Trophoblast cell (in vitro differentiated cells and primary cell): ENCODE results near the gene NAA15.

Experiments used
- DNase-seq, 2 donors: peaks; one replicate each; pipeline ENCODE4 v3.0.0-alpha.2; 2016
- H2AFZ ChIP-seq: 2 replicates; pipeline ENCODE4 v1.6.1; 2013; ENCODE audit warnings: low read length, moderate library complexity, mild to moderate bottlenecking; ENCODE audit not compliant: insufficient read depth, poor library complexity
- H2AK5ac ChIP-seq: 2 replicates; pipeline ENCODE4 v1.6.1; 2013; ENCODE audit warnings: mild to moderate bottlenecking, low read length
- H2BK120ac ChIP-seq: 2 replicates; pipeline ENCODE4 v1.6.1; 2013; ENCODE audit warnings: low read length, mild to moderate bottlenecking, moderate library complexity; ENCODE audit not compliant: insufficient read depth, poor library complexity
- H2BK12ac ChIP-seq: 2 replicates; pipeline ENCODE4 v1.6.1; 2013; ENCODE audit warnings: mild to moderate bottlenecking, low read length, moderate library complexity
- H2BK5ac ChIP-seq: 2 replicates; pipeline ENCODE4 v1.6.1; 2013; ENCODE audit warnings: low read length, low read depth, moderate library complexity, mild to moderate bottlenecking; ENCODE audit not compliant: poor library complexity
- H3K14ac ChIP-seq: 2 replicates; pipeline ENCODE4 v1.6.1; 2013; ENCODE audit warnings: mild to moderate bottlenecking, low read length
- H3K18ac ChIP-seq: 2 replicates; pipeline ENCODE4 v1.6.1; 2013; ENCODE audit warnings: mild to moderate bottlenecking, low read length
- H3K23ac ChIP-seq: 2 replicates; pipeline ENCODE4 v1.6.1; 2013; ENCODE audit warnings: low read length
- H3K27ac ChIP-seq: 2 replicates; pipeline ENCODE4 v1.5.1; 2013; ENCODE audit warnings: low read depth, mild to moderate bottlenecking, inconsistent platforms, low read length, moderate library complexity
- H3K27me3 ChIP-seq: 2 replicates; pipeline ENCODE4 v1.6.1; 2013; ENCODE audit warnings: inconsistent platforms, mild to moderate bottlenecking, low read length, moderate library complexity; ENCODE audit not compliant: insufficient read depth
- H3K36me3 ChIP-seq, 2 experiments: 1 replicate in 1 of 2; 2 replicates in 1 of 2; pipeline ENCODE4 v1.6.1; 2013; ENCODE audit warnings: low read length in 2 of 2, mild to moderate bottlenecking in 2 of 2, moderate library complexity in 1 of 2; ENCODE audit not compliant: insufficient read depth in 2 of 2, control insufficient read depth in 1 of 2
- H3K4ac ChIP-seq: 2 replicates; pipeline ENCODE4 v1.6.1; 2013; ENCODE audit warnings: low read depth, mild to moderate bottlenecking, low read length, moderate library complexity
- H3K4me1 ChIP-seq, 2 experiments: 1 replicate in 1 of 2; 2 replicates in 1 of 2; pipeline ENCODE4 v1.6.1; 2013; ENCODE audit warnings: low read length in 2 of 2, mild to moderate bottlenecking in 2 of 2, moderate library complexity in 1 of 2; ENCODE audit not compliant: insufficient read depth in 2 of 2, control insufficient read depth in 1 of 2
- H3K4me2 ChIP-seq: 2 replicates; pipeline ENCODE4 v1.6.1; 2013; ENCODE audit warnings: inconsistent platforms, mild to moderate bottlenecking, low read length, moderate library complexity
- H3K4me3 ChIP-seq: 2 replicates; pipeline ENCODE4 v1.5.1; 2013; ENCODE audit warnings: mild to moderate bottlenecking, low read depth, low read length, inconsistent platforms
- H3K79me1 ChIP-seq: one replicate; pipeline ENCODE4 v1.6.1; 2013; ENCODE audit warnings: low read length
- H3K79me2 ChIP-seq: 2 replicates; pipeline ENCODE4 v1.6.1; 2013; ENCODE audit warnings: low read length, mild to moderate bottlenecking; ENCODE audit not compliant: control insufficient read depth, insufficient read depth, poor library complexity
- H3K9ac ChIP-seq: 2 replicates; pipeline ENCODE4 v1.6.1; 2013; ENCODE audit warnings: mild to moderate bottlenecking, low read length
- H3K9me3 ChIP-seq: 2 replicates; pipeline ENCODE4 v1.6.1; 2013; ENCODE audit warnings: low read depth, mild to moderate bottlenecking, control low read depth, inconsistent platforms, low read length; ENCODE audit not compliant: insufficient read depth
- H4K12ac ChIP-seq: 2 replicates; pipeline ENCODE4 v1.6.1; 2013; ENCODE audit warnings: low read depth, mild to moderate bottlenecking, low read length, moderate library complexity
- H4K8ac ChIP-seq: 2 replicates; pipeline ENCODE4 v1.6.1; 2013; ENCODE audit warnings: low read depth, mild to moderate bottlenecking, low read length, moderate library complexity
- H4K91ac ChIP-seq: one replicate; pipeline ENCODE4 v1.6.1; 2013; ENCODE audit warnings: low read depth, mild to moderate bottlenecking, low read length, moderate library complexity
- WGBS: extraction: QIAGEN DNeasy Blood & Tissue Kit; methylation state at CpG from one replicate; pipeline ENCODE4 v1.1.7; 2013; ENCODE audit warnings: missing lambda C conversion rate; ENCODE audit not compliant: insufficient read length, insufficient coverage; ENCODE audit errors: extremely low coverage; 5-methylcytosine and 5-hydroxymethylcytosine counted together

Gene NAA15

GRCh38 chr4:139419388-139419914, 118.1 kb downstream of the NAA15 start:
- Histone ChIP-seq H4K12ac (no peak overlapping the region), H3K4me1 (no peaks in the 10 kb centered on the region), H3K36me3 (no peaks in the 10 kb centered on the region), H2BK12ac (no peak overlapping the region), H3K27me3 (no peaks in the 10 kb centered on the region), H3K79me1 (no peaks in the 10 kb centered on the region), H3K4ac (no peak overlapping the region), H3K9me3 (no peaks in the 10 kb centered on the region), H4K91ac (no peak overlapping the region), H4K8ac (no peak overlapping the region), H3K4me3 (no peak overlapping the region), H3K18ac (no peak overlapping the region), H3K9ac (no peak overlapping the region), H2AFZ (no peak overlapping the region), H2BK5ac (no peak overlapping the region), H2BK120ac (no peak overlapping the region), H3K79me2 (no peaks in the 10 kb centered on the region), H3K27ac (no peak overlapping the region), H3K4me2 (no peak overlapping the region), H2AK5ac (no peak overlapping the region), H3K14ac (no peak overlapping the region), H3K23ac (no peak overlapping the region)
- WGBS = no CpG with 5 or more reads among the region's 2 CpGs
- peak; percentile 65 to 84 for DNase-seq

GRCh38 chr4:139420652-139421051, 119.3 kb downstream of the NAA15 start:
- H3K4me3 ChIP-seq = no peak overlapping the region
- H3K9me3 ChIP-seq = no peaks in the 10 kb centered on the region
- H3K14ac ChIP-seq = no peak overlapping the region
- no peak overlapping the region for H2AFZ ChIP-seq
- H2BK120ac ChIP-seq = no peak overlapping the region
- H3K79me2 ChIP-seq = no peaks in the 10 kb centered on the region
- H3K36me3 ChIP-seq = no peaks in the 10 kb centered on the region
- H3K27me3 ChIP-seq = no peaks in the 10 kb centered on the region
- H3K4ac ChIP-seq = no peak overlapping the region
- no peaks in the 10 kb centered on the region for H3K79me1 ChIP-seq
- H3K27ac ChIP-seq = no peak overlapping the region
- H3K9ac ChIP-seq = no peak overlapping the region
- no peak for DNase-seq
- no peaks in the 10 kb centered on the region for H3K4me1 ChIP-seq
- H4K8ac ChIP-seq = no peak overlapping the region
- H4K12ac ChIP-seq = no peak overlapping the region
- no peak overlapping the region for H4K91ac ChIP-seq
- H2BK5ac ChIP-seq = no peak overlapping the region
- H2AK5ac ChIP-seq = no peak overlapping the region
- H3K4me2 ChIP-seq = no peak overlapping the region
- no peak overlapping the region for H2BK12ac ChIP-seq
- H3K23ac ChIP-seq = no peak overlapping the region
- H3K18ac ChIP-seq = no peak overlapping the region
- WGBS = no CpG with 5 or more reads among the region's 1 CpG

- Histone ChIP-seq H3K4me1 (peaks cover 0 to 3% of the 10 kb centered on the region in 2 experiments), H2BK5ac (no peak overlapping the region), H2AK5ac (no peak overlapping the region), H3K36me3 (peaks cover 5 to 6% of the 10 kb centered on the region in 2 experiments), H3K27me3 (no peaks in the 10 kb centered on the region), H3K18ac (no peak overlapping the region), H3K23ac (no peak overlapping the region), H3K4me3 (no peak overlapping the region), H3K9ac (no peak overlapping the region), H4K12ac (no peak overlapping the region), H2BK12ac (no peak overlapping the region), H2AFZ (no peak overlapping the region), H3K4ac (no peak overlapping the region), H3K14ac (no peak overlapping the region), H3K79me2 (no peaks in the 10 kb centered on the region), H3K79me1 (no peaks in the 10 kb centered on the region), H2BK120ac (no peak overlapping the region), H4K91ac (no peak overlapping the region), H4K8ac (no peak overlapping the region), H3K9me3 (peaks cover 4% of the 10 kb centered on the region), H3K4me2 (no peak overlapping the region), H3K27ac (no peak overlapping the region)
- DNase-seq = no peak
- no CpG with 5 or more reads among the region's 23 CpGs for WGBS
Observed at GRCh38 chr4:139436122-139436521, 134.8 kb downstream of the NAA15 start.

- peak overlapping the region; percentile 52 for H3K27ac ChIP-seq
- no peak overlapping the region for H3K4me3 ChIP-seq
- H3K27me3 ChIP-seq = no peaks in the 10 kb centered on the region
- DNase-seq = no peak
- no peak overlapping the region for H2BK5ac ChIP-seq
- H3K23ac ChIP-seq = no peak overlapping the region
- no peak overlapping the region for H4K8ac ChIP-seq
- no peaks in the 10 kb centered on the region for H3K79me2 ChIP-seq
- H3K4me2 ChIP-seq = no peak overlapping the region
- H3K9me3 ChIP-seq = peaks cover 3% of the 10 kb centered on the region
- H3K4ac ChIP-seq = no peak overlapping the region
- no peak overlapping the region for H4K91ac ChIP-seq
- no peak overlapping the region for H3K18ac ChIP-seq
- no peak overlapping the region for H3K14ac ChIP-seq
- H4K12ac ChIP-seq = no peak overlapping the region
- peaks cover 0 to 3% of the 10 kb centered on the region in 2 experiments for H3K4me1 ChIP-seq
- H2AK5ac ChIP-seq = no peak overlapping the region
- no peak overlapping the region for H2AFZ ChIP-seq
- H2BK120ac ChIP-seq = no peak overlapping the region
- H3K36me3 ChIP-seq = peaks cover 3 to 6% of the 10 kb centered on the region in 2 experiments
- H3K9ac ChIP-seq = no peak overlapping the region
- no CpG with 5 or more reads among the region's 2 CpGs for WGBS
- H2BK12ac ChIP-seq = no peak overlapping the region
- no peaks in the 10 kb centered on the region for H3K79me1 ChIP-seq
Observed at GRCh38 chr4:139438141-139438540, 136.8 kb downstream of the NAA15 start.
